ENCODE data around the gene IER3.

IER3 gene

GRCh38 chr6:30703821-30704220, 40.5 kb downstream of the IER3 start (continued):
- TF ChIP-seq ZNF488 (tag by site-specific recombination; IDR thresholded peaks at IDR 0.05) (no peak), PATZ1 (tag by site-specific recombination; IDR thresholded peaks at IDR 0.05) (no peak), ZNF585B (tag by site-specific recombination; IDR thresholded peaks at IDR 0.05) (no peak), ZNF37A (tag by site-specific recombination; IDR thresholded peaks at IDR 0.05) (no peak), ZNF19 (tag by site-specific recombination; IDR thresholded peaks at IDR 0.05; ENCODE audit: low read depth) (no peak), REST (tag by site-specific recombination; IDR thresholded peaks at IDR 0.05) (no peak), ZNF548 (tag by site-specific recombination; IDR thresholded peaks at IDR 0.05) (no peak), ZNF654 (tag by site-specific recombination; IDR thresholded peaks at IDR 0.05; ENCODE audit: low read depth) (no peak), ZNF501 (tag by site-specific recombination; IDR thresholded peaks at IDR 0.05) (no peak), ZNF549 (tag by site-specific recombination; IDR thresholded peaks at IDR 0.05) (no peak)
- TF ChIP-seq, protein P1, sequence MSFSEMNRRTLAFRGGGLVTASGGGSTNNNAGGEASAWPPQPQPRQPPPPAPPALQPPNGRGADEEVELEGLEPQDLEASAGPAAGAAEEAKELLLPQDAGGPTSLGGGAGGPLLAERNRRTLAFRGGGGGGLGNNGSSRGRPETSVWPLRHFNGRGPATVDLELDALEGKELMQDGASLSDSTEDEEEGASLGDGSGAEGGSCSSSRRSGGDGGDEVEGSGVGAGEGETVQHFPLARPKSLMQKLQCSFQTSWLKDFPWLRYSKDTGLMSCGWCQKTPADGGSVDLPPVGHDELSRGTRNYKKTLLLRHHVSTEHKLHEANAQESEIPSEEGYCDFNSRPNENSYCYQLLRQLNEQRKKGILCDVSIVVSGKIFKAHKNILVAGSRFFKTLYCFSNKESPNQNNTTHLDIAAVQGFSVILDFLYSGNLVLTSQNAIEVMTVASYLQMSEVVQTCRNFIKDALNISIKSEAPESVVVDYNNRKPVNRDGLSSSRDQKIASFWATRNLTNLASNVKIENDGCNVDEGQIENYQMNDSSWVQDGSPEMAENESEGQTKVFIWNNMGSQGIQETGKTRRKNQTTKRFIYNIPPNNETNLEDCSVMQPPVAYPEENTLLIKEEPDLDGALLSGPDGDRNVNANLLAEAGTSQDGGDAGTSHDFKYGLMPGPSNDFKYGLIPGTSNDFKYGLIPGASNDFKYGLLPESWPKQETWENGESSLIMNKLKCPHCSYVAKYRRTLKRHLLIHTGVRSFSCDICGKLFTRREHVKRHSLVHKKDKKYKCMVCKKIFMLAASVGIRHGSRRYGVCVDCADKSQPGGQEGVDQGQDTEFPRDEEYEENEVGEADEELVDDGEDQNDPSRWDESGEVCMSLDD (tag by site-specific recombination; IDR thresholded peaks at IDR 0.05) = no peak

GRCh38 chr6:30703011-30703410, 41.3 kb downstream of the IER3 start:
- H3K9me3 ChIP-seq (ENCODE audit: control insufficient read depth, insufficient read depth, low read depth, low read length) = no peaks in the 10 kb centered on the region
- TF ChIP-seq ZNF169 (tag by site-specific recombination; IDR thresholded peaks at IDR 0.05) = no peak
- peaks cover 15% of the 10 kb centered on the region for H3K4me1 ChIP-seq (ENCODE audit: control insufficient read depth, insufficient read depth, low read length)
- no peak overlapping the region for H3K4me3 ChIP-seq (ENCODE audit: low read depth, low read length)
- H3K36me3 ChIP-seq (ENCODE audit: control insufficient read depth in 2 of 2, insufficient read depth in 1 of 2, low read length in 2 of 2) = peaks cover 40 to 84% of the 10 kb centered on the region in 2 experiments
- H3K27ac ChIP-seq (ENCODE audit: extremely low read depth, low read depth, low read length) = no peak overlapping the region
- POLR2A ChIA-PET = interaction anchor here (0.6 to 2.8 kb wide), 5 partner anchors 9 to 72 kb away, joined by 3 to 30 read pairs (median 4); partner anchors contain the start of genes NRM and TUBB
- CTCF ChIA-PET = interaction anchor here (1.6 to 1.9 kb wide), 3 partner anchors 12 to 24 kb away, joined by 5 to 9 read pairs (median 8); partner anchors contain the start of gene NRM

DNA sequence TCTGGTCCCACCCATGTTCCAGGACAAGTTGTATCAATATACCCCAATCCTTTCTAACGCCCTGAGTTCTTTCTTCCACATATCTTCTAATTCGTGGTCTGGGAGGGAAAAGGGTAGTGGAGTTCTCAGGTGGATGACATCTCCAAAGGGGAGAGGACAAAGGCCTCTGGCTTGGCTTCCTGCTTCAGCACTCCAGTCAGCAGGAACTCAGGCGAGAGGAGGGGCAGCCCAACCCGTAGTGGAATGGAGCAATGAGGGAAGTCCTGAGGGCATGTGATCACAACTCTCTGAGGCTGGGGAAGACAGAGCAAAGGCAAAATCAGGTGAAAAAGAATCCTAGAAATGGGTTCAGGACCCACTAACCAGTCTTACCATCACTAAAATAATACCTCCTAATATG, 44.0 kb downstream of the IER3 start:
- Histone ChIP-seq H3K27ac (ENCODE audit: extremely low read depth, low read depth, low read length) (no peak overlapping the region), H3K36me3 (ENCODE audit: control insufficient read depth in 2 of 2, insufficient read depth in 1 of 2, low read length in 2 of 2) (peaks cover 22 to 61% of the 10 kb centered on the region in 2 experiments), H3K9me3 (ENCODE audit: control insufficient read depth, insufficient read depth, low read depth, low read length) (no peaks in the 10 kb centered on the region), H3K4me3 (ENCODE audit: low read depth, low read length) (no peak overlapping the region), H3K4me1 (ENCODE audit: control insufficient read depth, insufficient read depth, low read length) (no peaks in the 10 kb centered on the region)
- TF ChIP-seq EGR2 (tag by site-specific recombination; IDR thresholded peaks at IDR 0.05; ENCODE audit: low read depth) (no peak), ZNF544 (tag by site-specific recombination; IDR thresholded peaks at IDR 0.05) (no peak), ZFP41 (tag by site-specific recombination; IDR thresholded peaks at IDR 0.05; ENCODE audit: borderline replicate concordance) (no peak), KLF9 (tag by site-specific recombination; IDR thresholded peaks at IDR 0.05; ENCODE audit: low read depth) (no peak), ZNF302 (tag by site-specific recombination; IDR thresholded peaks at IDR 0.05; ENCODE audit: low read depth) (no peak), MZF1 (tag by site-specific recombination; IDR thresholded peaks at IDR 0.05; ENCODE audit: borderline replicate concordance) (no peak), ZNF175 (tag by site-specific recombination; IDR thresholded peaks at IDR 0.05) (no peak)
- ChIA-PET CTCF (interaction anchor here (1.0 kb wide), 1 partner anchor 30 kb away, joined by 3 read pairs; no protein-coding TSS in a partner anchor), POLR2A (interaction anchor here (1.0 to 14.5 kb wide), 3 partner anchors 9 to 20 kb away, joined by 3 to 235 read pairs (median 30); partner anchors contain the start of genes MDC1, NRM and TUBB)
